Astrocyte of the hippocampus (primary cell): ENCODE data around the gene P2RX3.

Experiments
- DNase-seq: peaks from one replicate; pipeline ENCODE4 v3.0.0; 2011; ENCODE audit warnings: low read depth, low spot score

Gene P2RX3

GRCh38 chr11:57309106-57310059 lies 28.8 kb upstream of the P2RX3 start:
- DNase-seq, result no peak

GRCh38 chr11:57310091-57310490 lies 28.1 kb upstream of the P2RX3 start:
- no peak for DNase-seq

DNA sequence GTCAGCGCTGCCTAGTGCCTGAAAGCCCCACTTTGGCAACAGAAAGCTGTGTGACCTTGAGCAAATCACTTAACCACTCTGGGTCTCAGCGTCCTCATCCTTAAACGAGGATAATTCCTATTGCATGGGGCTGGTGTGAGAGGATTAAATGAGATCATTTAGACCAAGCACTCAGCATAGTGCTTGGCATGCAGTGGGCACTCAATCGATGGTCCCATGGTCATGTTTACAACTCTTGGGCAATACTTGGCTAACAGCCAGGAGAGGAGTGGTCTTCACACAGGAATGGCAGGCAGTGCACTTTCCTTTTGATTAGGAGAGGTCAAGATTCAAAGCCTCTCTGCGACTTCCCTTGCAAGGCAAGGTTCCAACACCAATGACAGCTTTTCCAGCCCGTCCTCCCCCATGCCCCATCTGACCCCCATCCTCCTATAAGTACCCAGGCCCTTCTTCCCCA lies 27.5 kb upstream of the P2RX3 start:
- DNase-seq, result peak; percentile 63

- DNase-seq, result peak; percentile 98
Measured at GRCh38 chr11:57311109-57311936, 26.8 kb upstream of the P2RX3 start.

GRCh38 chr11:57312511-57313021 lies 25.6 kb upstream of the P2RX3 start:
- DNase-seq, result no peak

DNA sequence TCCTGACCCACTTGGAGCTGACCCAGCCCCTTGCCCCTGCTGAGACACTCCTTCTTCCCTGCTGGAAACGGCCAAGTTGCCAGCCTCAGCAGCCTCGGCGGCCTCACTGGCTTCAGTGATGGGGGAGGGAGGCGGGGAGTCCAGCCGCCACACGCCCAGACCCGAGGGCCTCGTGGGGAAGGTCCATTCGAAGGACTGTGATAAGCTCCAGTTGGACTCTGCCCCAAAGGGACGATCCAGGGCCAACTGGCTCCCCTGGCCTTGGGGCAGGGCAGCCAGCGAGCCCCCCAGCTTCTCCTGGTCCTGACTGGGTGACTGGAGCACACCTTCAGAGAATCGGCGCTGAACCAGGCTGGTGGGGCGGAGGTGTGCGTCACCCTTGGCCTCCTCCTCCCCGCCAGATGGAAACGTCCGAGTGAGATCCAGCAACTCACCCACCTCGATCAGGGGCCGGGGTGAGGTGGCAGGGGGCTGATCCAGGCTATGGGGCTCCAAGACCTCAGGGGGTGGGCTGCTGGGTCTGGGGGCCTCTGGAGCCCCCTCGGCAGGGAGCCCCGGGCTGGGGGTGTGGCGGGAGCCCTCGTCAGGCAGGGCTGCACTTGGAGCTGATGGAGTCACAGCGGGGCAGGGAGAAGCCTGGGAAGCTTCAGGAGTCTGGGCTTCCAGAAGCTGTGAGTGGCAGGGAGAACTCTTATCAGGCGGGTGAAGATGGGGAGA lies 24.9 kb upstream of the P2RX3 start:
- no peak for DNase-seq

DNA sequence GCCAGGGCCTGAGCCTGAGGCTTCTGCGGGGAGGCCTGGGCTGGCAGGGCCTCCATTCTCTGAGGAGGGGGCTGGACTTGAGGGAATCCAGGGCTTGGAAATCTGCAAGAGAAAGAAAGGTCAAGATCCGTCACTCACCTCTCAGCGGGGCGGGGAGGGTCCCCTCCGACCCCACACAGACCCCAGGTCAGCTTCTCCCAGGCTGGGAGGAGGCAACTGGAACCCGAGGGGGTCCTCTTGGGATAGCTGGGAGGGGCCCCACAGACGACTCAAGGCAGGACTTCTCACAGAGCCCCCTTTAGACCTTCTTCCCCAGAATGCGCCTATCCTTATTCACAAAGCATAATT lies 24.4 kb upstream of the P2RX3 start:
- DNase-seq, result no peak

GRCh38 chr11:57314221-57314973 lies 23.8 kb upstream of the P2RX3 start:
- no peak for DNase-seq

DNA sequence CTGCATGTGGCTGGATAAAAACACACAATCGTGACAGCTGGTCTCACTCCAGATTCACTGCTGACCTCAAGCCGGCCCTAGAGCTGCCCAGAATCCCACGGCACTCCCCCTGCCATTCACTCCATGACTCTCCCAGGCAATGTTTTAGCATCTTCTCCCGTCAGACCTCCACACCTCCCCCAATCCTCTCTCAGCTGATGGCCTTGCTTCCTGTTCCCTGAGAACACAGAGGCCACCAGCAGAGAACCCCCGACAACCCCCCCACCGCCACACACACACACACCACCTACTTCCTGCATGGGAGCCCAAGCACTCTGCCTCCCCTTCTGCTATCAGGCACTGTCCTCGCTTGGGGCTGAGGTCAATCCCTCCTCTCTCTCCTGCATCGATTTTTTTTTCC lies 22.7 kb upstream of the P2RX3 start:
- peak; percentile 35 for DNase-seq

GRCh38 chr11:57316017-57316416 lies 22.1 kb upstream of the P2RX3 start:
- no peak for DNase-seq

GRCh38 chr11:57318178-57318577 lies 20.0 kb upstream of the P2RX3 start:
- no peak for DNase-seq

DNA sequence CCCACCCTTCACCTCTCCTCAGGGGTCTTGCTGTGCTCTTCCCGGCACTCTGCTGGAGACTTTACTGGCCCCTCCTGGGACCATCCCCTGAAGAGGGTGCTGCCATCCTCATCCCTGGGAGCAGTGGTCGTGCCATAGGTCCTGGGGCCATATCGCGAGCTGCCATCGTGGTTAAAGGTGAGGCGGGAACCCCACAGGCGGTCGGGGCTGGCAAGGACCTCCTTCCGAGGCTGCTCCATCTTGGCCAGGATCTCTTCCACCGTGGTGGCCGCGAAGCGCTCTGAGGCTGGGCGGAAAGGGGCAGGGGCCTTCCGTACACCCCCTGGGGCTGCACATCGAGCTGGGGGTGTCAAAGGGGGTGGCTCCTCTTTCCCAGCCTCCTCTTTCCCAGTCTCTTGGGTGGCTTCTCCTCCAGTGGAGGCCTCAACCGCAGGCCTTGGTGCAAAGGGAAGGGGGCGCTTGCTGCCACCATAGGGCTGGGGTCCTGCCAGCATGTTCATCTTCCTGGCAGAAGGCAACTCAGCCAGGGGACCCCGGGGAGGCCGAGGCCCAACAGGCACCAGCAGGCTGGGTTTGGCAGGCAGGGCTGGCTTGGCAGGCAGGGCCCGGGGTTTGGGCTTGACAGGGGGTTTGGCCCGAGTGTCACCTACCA lies 18.0 kb upstream of the P2RX3 start:
- no peak for DNase-seq

- no peak for DNase-seq
Measured at GRCh38 chr11:57320719-57321387, 17.3 kb upstream of the P2RX3 start.

DNA sequence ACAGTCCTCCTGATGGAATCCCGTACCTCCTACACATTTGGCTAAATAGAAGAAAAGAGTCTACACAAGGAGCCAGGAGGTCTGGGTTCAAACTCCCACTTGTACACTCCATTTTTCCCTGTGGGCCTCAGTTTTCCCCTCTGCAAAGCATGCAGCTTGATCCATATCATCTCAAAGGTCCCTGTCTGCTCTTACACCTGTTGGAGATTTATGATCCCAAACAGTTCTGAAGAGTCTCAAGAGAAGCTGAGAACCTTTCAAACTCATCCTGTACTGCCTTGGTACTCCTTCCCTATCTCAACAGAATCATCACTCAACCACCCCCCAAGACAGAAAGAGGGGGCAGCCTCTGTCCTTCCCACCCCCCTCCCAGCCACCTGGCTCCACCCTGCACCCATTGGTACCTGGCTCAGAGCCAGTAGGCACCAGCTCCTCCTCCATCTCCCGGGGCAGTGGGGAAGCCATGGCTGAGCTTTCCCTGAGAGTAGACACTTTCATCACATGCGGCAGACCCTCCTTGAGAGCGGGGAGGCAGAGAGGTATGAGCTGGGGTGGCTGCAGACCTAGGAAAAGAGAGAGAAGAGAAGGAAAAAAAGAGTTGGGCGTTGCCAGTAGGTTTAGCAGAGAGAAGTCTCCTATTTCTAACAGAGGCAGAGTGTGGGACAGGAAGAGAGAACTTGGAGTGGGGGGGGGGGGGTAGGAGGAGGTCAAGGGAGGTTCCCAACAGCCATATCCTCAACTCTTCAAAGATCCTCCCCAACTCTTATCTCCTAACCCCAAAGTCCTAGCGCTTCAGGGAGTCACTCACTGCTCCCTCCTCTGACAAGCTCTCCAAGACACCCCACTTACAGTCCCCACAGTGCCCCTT lies 16.5 kb upstream of the P2RX3 start:
- peak; percentile 34 for DNase-seq

- peak; percentile 96 for DNase-seq
Measured at GRCh38 chr11:57322256-57323166, 15.6 kb upstream of the P2RX3 start.

DNA sequence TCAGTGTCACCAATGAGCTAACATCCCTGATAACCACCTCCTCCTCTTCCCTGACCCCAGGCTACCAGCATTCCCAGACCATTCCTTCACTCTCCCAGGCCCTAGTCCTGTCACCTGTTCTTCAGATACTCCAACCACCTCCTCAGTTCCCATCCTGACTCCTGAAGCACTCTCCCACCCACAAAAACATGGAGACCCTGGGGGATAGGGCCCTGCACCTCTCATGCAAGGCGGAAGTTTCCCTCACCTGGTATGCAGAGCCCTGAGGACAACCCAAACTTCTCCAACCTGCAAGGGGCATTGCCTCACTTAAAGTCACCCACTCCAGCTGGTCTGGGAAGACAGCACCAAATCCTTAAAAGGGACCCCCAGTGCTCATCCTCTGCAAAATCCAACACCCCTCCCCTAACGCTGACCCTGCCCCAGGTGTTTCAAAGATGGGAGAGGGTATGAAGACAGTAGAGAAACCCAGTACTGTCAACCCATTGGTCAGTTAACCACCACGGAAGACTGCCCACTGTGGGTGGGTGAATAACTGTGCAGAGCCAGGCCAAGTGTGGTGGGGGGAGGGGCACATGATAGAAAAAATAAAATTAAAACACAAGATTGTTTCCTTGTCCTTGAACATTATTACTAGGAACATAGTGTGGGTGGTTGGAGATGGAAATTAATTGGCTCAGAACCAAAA lies 14.8 kb upstream of the P2RX3 start:
- peak; percentile 44 for DNase-seq

GRCh38 chr11:57323855-57324153 lies 14.3 kb upstream of the P2RX3 start:
- no peak for DNase-seq
